Measurements from ENCODE around the gene SLC27A4. TPM values are rescaled to one million over a fixed set of nuclear protein-coding genes. Genes with fewer than 3 reads are reported as not detected.

Gene SLC27A4
- total RNA-seq, 2 experiments from 2014 or later = 12.6 to 14.1 TPM

DNA sequence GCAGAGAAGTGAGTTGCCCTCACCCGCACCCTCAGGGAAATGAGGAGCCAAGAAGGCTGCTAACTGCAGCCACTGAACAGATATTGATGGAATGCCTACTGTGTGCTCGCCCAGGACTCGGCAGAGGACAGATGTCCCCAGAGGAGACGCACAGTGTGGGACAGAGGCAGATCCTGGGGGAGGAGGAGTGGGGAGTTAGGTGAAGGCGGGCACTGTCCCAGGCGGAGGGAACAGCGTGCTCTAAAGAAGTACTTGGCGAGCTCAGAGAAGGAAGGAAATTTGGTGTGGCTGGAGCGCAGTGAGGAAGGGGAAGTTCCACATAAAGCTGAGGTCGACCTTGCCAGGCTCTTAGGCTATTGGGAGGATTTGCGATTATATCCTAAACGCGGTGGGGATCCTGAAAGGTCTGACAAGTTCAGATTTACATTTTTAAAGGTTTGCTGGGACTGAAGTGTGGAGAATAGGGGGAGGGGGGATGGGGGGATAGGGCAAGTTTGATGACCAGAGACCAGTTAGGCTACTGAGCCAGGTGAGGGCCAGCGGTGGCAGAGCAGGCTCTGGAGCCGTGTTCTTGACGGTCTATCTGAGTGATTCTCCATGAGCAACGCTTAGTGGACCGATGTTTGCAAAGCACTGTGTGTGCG, 56.8 kb downstream of the SLC27A4 start:
- intact Hi-C loops (cut with micrococcal nuclease) = no loop called here
- peaks cover 5% of the 10 kb centered on the region for H3K36me3 Mint-ChIP-seq
- no peaks in the 10 kb centered on the region for H3K9me3 Mint-ChIP-seq
- peaks cover 3% of the 10 kb centered on the region for H3K27me3 Mint-ChIP-seq
- DNase-seq = no peak
- no peak overlapping the region for H3K27ac Mint-ChIP-seq
- ChIA-PET CTCF (no interaction called here), POLR2A (no interaction called here)
- peaks cover 5% of the 10 kb centered on the region for H3K4me1 Mint-ChIP-seq (ENCODE audit: low read depth)
- no peak overlapping the region for H3K4me3 Mint-ChIP-seq

GRCh38 chr9:128397831-128398230, 57.5 kb downstream of the SLC27A4 start:
- Mint-ChIP-seq H3K27ac (no peak overlapping the region), H3K9me3 (no peaks in the 10 kb centered on the region), H3K4me1 (ENCODE audit: low read depth) (peaks cover 5% of the 10 kb centered on the region), H3K27me3 (peaks cover 3% of the 10 kb centered on the region), H3K4me3 (no peak overlapping the region), H3K36me3 (peaks cover 3% of the 10 kb centered on the region)
- POLR2A ChIA-PET = no interaction called here
- CTCF ChIA-PET = interaction anchor here (0.7 kb wide), 1 partner anchor 36 kb away, joined by 3 read pairs; no protein-coding TSS in a partner anchor
- intact Hi-C loops (cut with micrococcal nuclease) = no loop called here
- no peak for DNase-seq

DNA sequence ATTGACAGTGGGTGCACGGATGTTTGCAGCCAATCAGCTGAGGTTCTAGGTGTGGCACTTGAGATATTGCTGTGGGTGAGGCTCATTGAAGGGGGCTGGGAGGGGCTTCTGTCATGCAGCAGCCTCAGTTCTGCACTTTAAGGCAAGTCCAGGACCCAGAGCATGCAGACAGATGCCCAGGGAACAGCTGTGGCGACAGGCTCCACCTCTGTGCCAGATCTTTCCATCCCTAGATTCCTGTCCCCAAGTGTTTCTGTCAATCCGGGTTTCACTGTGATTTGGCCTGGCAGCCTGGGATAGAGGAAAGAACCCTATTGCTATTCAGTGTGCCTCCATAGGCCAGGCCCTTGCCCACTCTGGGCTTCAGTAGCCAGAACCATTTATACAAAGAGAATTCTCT, 59.5 kb downstream of the SLC27A4 start:
- DNase-seq = no peak
- Mint-ChIP-seq H3K36me3 (no peaks in the 10 kb centered on the region), H3K9me3 (no peaks in the 10 kb centered on the region), H3K4me1 (ENCODE audit: low read depth) (peaks cover 5% of the 10 kb centered on the region), H3K4me3 (no peak overlapping the region), H3K27me3 (peaks cover 3% of the 10 kb centered on the region), H3K27ac (no peak overlapping the region)
- CTCF ChIA-PET = no interaction called here
- POLR2A ChIA-PET = no interaction called here
- intact Hi-C loops (cut with micrococcal nuclease) = no loop called here

DNA sequence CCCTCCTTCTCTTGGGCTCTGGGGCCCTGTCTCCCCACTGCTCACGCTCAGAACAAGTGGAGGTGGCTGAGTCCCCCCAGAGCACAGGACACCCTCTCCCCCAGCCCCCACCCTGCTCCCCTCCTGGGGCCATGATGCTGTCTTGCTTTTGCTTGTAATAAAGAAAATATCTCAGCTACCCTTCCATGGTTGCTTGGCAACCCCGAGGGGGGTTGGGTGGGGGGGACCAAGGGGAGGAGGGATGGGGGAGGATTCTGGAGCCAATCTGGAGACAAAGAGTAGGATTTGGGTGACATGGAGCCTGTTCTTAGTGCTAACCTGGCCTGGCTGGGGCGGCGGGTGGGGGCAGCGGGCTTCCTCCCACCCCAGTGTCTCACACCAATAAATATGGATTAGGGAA, 64.2 kb downstream of the SLC27A4 start:
- H3K4me1 Mint-ChIP-seq (ENCODE audit: low read depth) = no peaks in the 10 kb centered on the region
- intact Hi-C loops (cut with micrococcal nuclease) = no loop called here
- peaks cover 16% of the 10 kb centered on the region for H3K27me3 Mint-ChIP-seq
- H3K4me3 Mint-ChIP-seq = no peak overlapping the region
- no peaks in the 10 kb centered on the region for H3K9me3 Mint-ChIP-seq
- no peak for DNase-seq
- H3K27ac Mint-ChIP-seq = no peak overlapping the region
- no peaks in the 10 kb centered on the region for H3K36me3 Mint-ChIP-seq
- ChIA-PET CTCF (no interaction called here), POLR2A (no interaction called here)

DNA sequence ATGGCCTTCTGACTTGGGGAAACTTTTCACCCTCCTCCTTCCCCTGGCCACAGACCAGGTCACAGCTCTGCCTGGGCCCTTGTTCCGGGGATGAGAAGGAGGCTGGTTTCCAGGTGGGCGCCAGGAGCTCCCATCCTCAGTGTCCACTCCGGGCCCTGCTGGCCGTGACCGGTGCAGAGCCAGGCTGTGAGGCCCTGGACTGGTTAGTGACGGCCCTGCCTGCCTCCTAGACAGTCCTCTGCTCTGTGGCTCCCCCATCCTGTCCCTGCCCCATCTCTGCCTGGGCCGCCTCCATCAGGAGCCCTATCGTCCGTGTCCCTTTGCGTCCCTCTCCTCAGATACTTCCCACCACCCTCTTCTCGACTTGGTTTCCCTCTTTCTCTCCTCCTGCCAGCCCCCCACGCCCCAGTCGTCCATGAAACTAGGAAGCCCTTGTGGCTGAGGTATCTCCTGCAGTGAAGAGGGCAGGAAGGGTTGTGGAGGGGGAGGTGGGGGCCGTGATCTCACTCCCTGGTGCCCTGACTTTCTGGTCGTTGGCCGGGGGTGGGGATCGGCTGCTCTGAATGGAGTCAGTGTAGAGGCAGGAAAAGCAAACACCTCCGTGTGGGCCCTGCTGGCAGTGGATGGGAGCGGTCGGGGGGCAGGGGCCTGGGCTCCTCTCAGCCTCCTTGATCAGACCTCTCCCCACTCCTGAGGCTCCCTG, 64.9 kb downstream of the SLC27A4 start:
- ChIA-PET CTCF (no interaction called here), POLR2A (no interaction called here)
- Mint-ChIP-seq H3K4me3 (no peak overlapping the region), H3K9me3 (no peaks in the 10 kb centered on the region), H3K27ac (no peak overlapping the region), H3K4me1 (ENCODE audit: low read depth) (no peaks in the 10 kb centered on the region), H3K27me3 (peaks cover 18% of the 10 kb centered on the region), H3K36me3 (no peaks in the 10 kb centered on the region)
- intact Hi-C loops (cut with micrococcal nuclease) = no loop called here
- no peak for DNase-seq

DNA sequence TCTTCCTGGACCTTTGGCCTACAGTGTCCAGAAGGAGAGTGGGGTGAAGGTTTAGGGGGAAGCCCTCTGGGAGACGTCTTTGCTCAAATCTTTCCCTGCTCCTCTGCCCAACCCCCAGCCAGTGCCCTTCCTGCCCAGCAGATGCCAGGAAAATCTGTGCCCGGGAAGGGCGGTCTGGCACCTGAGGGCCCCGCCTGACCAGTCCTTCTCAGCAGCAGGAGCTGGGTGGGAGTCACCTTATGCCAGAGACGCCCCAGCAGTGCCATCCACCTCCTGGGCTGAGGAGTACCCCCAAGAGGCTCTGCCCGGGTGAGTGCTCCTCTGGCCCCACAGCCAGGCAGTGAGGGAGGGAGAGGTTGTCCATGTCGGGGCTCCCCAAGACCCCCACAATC, 65.4 kb downstream of the SLC27A4 start:
- Mint-ChIP-seq H3K9me3 (no peaks in the 10 kb centered on the region), H3K27ac (no peak overlapping the region)
- CTCF ChIA-PET = no interaction called here

GRCh38 chr9:128406848-128407391, 66.6 kb downstream of the SLC27A4 start:
- Mint-ChIP-seq H3K4me1 (ENCODE audit: low read depth) (no peaks in the 10 kb centered on the region), H3K36me3 (no peaks in the 10 kb centered on the region), H3K4me3 (no peak overlapping the region), H3K27me3 (peaks cover 22% of the 10 kb centered on the region), H3K27ac (no peak overlapping the region), H3K9me3 (no peaks in the 10 kb centered on the region)
- ChIA-PET POLR2A (no interaction called here), CTCF (interaction anchor here (0.6 to 1.8 kb wide), 3 partner anchors 44 to 810 kb away, joined by 3 to 5 read pairs (median 4); no protein-coding TSS in a partner anchor)
- intact Hi-C loops (cut with micrococcal nuclease) = no loop called here
- no peak for DNase-seq

More for the DNA sequence above, 65.4 kb downstream of the SLC27A4 start:
- no peaks in the 10 kb centered on the region for H3K4me1 Mint-ChIP-seq (ENCODE audit: low read depth)
- H3K4me3 Mint-ChIP-seq = no peak overlapping the region
- DNase-seq = no peak
- H3K27me3 Mint-ChIP-seq = peaks cover 18% of the 10 kb centered on the region
- no peaks in the 10 kb centered on the region for H3K36me3 Mint-ChIP-seq
- intact Hi-C loops (cut with micrococcal nuclease) = no loop called here
- POLR2A ChIA-PET = no interaction called here

DNA sequence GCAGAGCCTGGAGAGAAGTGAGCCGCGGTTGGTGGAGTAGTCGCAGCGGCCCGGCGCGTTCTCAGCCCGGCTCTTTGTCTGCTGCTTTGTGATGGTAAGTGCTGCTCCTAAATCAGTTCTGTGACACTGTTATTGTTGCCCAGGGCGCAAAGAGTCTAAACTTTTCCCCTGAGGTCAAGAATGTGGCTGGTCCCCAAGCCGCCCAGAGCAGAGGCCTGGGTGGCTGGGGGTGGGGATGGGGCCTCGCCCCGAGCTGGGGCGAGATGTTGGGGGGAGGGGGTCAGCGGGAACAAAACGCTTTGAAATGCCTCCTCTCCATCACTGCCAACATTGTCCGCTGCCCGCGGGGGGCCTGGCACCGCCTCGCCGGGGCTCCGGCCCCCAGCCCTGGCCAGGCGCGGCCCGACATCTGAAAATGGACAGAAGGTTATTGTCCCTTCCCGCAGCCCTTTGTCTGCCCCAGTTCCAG, 68.7 kb downstream of the SLC27A4 start:
- H3K4me1 Mint-ChIP-seq (ENCODE audit: low read depth) = no peaks in the 10 kb centered on the region
- H3K9me3 Mint-ChIP-seq = no peaks in the 10 kb centered on the region
- H3K27me3 Mint-ChIP-seq = peaks cover 27% of the 10 kb centered on the region
- no peak for DNase-seq
- ChIA-PET POLR2A (no interaction called here), CTCF (interaction anchor here (4.8 kb wide), 1 partner anchor 47 kb away, joined by 38 read pairs; no protein-coding TSS in a partner anchor)
- no peak overlapping the region for H3K27ac Mint-ChIP-seq
- no peak overlapping the region for H3K4me3 Mint-ChIP-seq
- intact Hi-C loops (cut with micrococcal nuclease) = no loop called here
- no peaks in the 10 kb centered on the region for H3K36me3 Mint-ChIP-seq

GRCh38 chr9:128409450-128409849, 69.1 kb downstream of the SLC27A4 start:
- intact Hi-C loops (cut with micrococcal nuclease) = no loop called here

GRCh38 chr9:128409978-128410377, 69.7 kb downstream of the SLC27A4 start:
- Mint-ChIP-seq H3K27me3 (peaks cover 33% of the 10 kb centered on the region), H3K27ac (no peak overlapping the region), H3K9me3 (no peaks in the 10 kb centered on the region), H3K4me1 (ENCODE audit: low read depth) (no peaks in the 10 kb centered on the region), H3K4me3 (no peak overlapping the region), H3K36me3 (no peaks in the 10 kb centered on the region)
- ChIA-PET CTCF (interaction anchor here (1.0 to 4.8 kb wide), 3 partner anchors 10 to 48 kb away, joined by 3 to 38 read pairs (median 7); no protein-coding TSS in a partner anchor), POLR2A (no interaction called here)
- no peak for DNase-seq
- intact Hi-C loops (cut with micrococcal nuclease) = no loop called here

More at GRCh38 chr9:128409450-128409849, 69.1 kb downstream of the SLC27A4 start:
- no peak overlapping the region for H3K27ac Mint-ChIP-seq
- DNase-seq = no peak
- ChIA-PET POLR2A (no interaction called here), CTCF (interaction anchor here (1.0 to 4.8 kb wide), 3 partner anchors 11 to 47 kb away, joined by 3 to 38 read pairs (median 7); no protein-coding TSS in a partner anchor)
- no peaks in the 10 kb centered on the region for H3K4me1 Mint-ChIP-seq (ENCODE audit: low read depth)
- no peak overlapping the region for H3K4me3 Mint-ChIP-seq
- H3K9me3 Mint-ChIP-seq = no peaks in the 10 kb centered on the region
- H3K36me3 Mint-ChIP-seq = no peaks in the 10 kb centered on the region
- peaks cover 29% of the 10 kb centered on the region for H3K27me3 Mint-ChIP-seq

Measured in activated CD4-positive, alpha-beta memory T cell treated with anti-CD3 and anti-CD28 coated beads for 36 hours (primary cell).